NAMALWA (cell line): ENCODE measurements around the gene DNAJC17.

Experiments
- DNase-seq: peaks from one replicate; pipeline ENCODE4 v3.0.0-alpha.2; 2015; ENCODE audit warnings: low spot score

Gene DNAJC17

DNA sequence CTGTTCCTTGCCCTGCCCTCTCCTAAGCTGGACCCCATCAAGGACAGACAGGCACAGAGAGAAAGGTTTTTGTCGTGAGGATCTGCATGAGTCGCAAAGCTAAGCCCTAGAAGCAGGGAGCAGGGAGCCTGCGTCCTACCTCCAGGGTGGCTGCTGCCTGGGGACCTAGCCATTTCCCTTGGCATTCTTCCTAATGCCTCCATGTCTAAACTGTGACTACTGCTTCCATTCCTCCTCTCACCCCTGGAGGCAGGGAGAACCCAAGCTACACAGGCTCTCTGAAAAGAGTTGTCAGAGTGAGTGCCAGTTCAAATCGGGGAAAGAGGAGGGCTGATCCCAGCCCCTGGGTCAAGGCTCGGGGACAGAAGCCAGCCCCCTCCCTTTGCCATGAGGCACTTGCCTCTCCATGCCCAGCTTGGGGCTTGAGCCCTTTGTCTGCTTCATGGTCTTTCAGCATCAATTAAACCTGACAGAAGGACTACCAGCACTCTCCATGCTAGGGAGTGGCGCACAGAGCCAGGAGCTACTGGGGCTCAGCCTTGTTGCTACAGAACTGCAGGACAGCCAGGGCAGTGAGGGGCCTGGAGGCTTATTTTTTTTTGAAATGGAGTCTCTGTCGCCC lies 41.0 kb downstream of the DNAJC17 start:
- DNase-seq: no peak

DNA sequence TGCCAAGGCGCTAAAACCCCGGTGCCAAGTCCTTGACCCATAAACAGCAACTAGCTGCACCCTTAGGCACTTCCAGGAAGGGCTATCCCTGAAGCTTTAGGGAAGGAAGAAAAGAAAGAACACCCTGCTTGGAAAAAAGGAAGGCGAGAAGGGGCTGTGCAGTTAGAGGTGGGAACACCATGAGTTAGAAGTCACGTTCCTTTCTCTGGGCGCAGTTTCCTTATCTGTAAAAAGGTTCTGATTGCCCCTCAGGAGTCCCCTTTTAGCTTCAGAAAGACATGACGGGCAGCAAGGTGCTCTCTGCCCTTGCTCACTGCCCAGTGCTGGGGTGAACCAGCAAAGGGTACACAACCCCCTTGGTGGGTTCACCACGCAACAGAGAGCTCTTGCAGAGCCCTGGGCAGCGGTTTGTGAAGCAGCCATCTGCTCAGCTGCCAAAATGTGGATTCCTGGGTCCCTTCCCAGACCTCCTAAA lies 42.6 kb downstream of the DNAJC17 start:
- DNase-seq: peak; percentile 50

DNA sequence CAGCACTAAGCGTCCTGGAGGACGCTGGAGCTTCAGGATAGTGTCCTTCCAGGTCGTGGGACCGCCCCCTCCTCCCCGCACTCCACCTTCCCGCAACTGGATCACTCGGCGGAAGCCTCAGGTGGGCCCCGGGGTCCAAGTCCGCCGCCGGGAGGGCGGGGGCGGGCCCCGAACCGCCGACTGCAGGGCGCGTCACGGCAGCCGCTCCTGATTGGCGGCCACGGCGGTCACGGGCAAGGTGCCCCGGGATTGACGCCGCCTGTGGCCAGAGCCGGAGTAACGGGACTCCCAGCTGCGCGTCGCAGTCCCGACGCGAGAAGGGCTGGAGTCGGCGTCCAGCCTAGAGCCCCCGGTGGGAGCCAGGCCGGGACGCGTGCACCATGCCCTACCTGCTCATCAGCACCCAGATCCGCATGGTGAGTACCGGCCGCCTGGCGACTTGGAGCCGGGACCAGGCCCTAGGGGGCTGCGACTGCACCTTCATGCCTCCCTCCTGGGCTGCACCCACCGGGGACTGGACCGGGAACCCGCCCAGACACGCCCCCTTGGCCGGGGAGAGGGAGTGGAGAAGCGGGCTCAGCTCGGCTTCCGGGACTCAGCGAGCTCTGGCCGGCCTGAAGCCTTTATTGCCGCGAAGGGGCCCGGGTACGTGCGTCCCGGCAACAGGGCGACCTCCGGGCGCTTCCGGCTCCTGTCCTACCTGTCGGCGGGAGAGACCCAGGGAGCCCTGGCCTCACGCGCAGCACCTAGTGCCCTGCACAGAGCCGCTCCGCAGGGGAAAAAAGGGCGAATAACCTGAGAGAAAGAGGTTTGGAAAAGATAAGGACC lies 43.3 kb downstream of the DNAJC17 start, which contains the start of gene GCHFR:
Gene GCHFR (plus strand): TSS at position 268 of the 828 bp plus-strand sequence. CDS start 113 bp downstream, at position 381.
- peak; percentile 77 for DNase-seq

DNA sequence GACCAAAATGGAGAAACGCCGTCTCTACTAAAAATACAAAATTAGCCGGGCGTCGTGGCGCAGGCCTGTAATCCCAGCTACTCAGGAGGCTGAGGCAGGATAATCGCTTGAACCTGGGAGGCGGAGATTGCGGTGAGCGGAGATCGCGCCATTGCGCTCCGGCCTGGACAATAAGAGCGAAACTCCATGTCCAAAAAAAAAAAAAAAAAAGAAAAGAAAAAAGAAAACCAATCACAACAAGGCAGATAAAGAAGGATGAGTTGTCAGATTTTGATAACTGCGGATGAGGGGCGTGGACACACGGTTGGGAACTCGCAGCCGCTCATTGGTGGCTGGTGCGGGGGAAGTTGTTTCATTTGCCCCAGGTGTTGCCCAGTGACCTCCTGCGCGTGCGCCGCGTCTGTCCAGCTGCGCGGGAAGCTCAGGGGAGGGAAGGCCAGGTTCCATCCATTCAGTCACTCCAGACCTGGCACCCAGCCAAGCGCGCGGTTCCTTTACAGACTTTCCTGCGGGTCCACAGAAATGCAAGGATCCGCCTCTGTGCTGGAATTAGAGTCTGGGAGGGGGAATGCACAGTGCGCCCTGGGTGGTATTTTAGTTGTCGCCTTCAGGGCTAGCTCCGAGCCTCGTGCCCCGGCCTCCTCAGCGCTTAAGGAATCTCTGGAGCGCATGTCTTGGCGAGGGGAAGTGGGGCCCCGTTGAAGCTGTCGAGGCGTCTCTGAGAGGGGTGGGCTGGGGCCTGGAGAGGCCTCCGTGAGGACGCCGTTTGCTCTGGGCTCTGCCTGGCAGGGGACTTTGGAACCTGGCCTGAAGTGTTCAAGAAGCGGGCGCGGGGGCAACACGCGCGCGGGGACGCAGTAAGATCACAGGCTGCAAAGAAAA lies 44.1 kb downstream of the DNAJC17 start:
- DNase-seq: no peak

DNA sequence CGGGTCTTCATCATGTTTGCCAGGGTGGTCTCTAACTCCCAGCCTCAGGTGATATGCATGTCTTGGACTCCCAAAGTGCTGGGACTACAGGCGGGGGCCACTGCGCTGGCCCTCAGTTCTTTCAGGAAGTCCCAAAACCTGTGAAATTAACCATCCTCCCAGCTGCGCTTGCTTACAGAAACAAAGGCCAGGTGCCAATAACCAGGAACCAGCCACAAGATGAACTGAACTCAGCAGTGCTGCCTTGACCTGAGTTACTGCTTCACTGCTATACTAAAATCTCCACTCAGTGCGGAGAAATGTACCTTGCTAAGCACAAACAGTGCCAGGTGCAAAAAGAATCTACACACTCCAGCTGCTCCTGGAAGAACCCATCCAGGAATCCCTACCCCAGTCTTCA lies 47.3 kb downstream of the DNAJC17 start:
- DNase-seq: no peak

DNA sequence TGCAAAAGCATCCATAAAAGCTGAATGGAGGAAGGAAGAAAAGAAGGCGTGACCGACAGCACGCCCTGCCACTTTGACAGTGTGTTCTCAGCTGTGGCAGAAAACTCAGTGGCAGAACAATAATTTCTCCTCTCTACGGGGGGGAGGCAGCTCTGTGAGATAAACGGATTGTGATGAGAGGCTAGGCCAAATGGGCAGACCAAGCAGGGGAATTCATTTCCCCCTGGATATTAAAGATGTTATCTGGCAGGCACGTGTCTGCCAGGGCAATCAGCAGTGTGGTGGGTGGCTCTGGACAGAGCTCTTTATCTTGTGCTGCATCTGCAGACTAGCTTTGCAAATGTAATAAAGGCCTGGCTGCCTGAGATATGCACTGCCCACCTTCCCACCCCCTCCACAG lies 50.3 kb downstream of the DNAJC17 start:
- DNase-seq: no peak

DNA sequence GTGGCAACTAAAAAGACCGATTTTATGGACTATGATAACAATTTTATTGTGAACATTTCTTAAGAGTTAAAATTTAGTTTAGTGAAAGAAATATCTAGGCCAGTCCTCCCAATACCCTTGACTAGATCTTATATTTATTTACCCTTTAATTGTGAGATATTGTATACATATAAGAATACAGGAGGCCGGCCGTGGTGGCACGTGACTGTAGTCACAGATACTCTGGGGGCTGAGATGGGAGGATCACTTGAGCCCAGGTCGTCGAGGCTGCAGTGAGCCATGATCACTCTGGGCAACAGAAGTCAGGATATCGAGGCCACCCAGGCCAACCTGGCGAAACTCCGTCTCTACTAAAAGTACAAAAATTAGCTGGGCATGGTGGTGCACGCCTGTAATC lies 51.5 kb downstream of the DNAJC17 start:
- DNase-seq: peak; percentile 37

DNA sequence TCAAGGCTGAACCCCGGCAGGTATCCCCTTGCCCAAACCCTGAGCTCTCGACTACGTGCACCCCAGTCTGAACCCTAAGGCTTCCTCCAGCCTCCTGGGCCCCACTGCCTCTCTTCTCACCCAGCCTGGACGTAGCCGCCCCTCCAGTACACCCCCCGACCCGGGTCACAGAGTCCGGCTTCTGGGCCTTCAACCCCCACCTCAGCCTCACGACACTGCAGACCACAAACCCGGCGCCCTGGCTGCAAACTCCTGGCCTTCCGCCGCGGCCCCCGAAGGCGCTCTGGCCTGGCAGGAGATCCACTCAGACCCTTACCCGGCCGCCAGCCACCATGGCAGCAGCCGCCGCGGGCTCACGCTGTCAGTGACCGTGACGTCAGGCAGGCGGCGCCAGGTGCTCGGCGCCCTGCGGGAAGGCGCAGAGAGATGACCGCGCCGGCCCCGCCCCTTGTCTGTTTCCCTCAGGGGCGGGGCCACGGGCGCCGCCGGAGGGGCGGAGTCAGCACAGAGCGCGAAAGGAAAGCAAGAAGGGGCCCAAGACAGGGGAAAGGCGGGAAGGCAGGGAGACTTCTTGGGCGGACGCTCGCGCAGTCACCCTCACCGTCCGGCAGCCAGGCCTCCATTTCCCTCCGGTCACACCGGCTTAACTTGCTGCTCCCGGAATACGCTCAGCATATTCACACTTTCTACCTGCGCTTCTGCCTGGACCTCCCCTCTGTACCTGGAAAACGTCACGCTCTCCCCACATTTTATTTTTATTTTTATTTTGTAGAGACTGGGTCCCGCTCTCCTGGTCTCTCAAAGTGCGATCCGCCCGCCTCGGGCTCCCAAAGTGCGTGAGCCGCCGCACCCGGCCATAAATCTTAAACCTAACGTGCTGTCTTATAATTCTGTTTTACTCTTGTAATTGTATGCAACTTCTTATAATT lies 52.1 kb downstream of the DNAJC17 start, which contains the start of gene RMDN3:
Gene RMDN3 (minus strand): TSS at position 372 of the 929 bp plus-strand sequence. CDS start 471 bp downstream, outside the sequence.
- DNase-seq: peak; percentile 97

DNA sequence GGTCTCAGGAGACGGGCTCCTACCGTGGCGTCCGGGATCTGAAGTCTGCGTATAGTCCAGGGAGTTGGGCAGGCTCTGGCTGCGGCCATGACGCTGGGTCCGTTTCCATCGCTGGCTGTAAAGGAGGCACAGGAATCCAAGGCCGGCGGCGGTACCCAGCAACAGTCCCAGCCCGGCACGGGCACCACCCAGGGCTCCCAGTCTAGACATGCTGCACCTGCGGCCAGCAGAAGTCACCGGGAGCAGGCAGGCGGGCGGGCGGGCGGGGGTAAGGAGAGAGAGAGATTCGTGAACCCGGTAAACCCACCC lies 52.7 kb downstream of the DNAJC17 start:
- DNase-seq: no peak

DNA sequence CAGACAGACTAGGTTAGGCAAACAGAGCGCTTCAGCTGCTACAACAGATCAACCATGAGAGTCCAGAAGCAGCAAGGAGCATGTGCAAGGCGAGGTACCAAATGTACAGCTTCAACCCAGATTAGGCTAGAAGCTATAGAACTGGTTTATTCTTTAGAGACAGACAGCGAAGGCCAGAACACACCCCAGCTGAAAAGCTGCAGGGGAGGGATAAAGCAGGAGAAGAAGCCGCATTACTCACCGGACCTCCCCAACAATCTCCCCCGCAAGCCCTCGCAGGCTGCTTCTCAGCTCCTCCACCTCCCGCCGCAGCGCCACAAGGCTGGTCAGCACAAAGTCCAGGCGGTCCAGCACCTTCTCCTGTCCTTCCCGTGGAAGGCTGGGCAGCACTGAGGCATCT lies 55.5 kb downstream of the DNAJC17 start:
- no peak for DNase-seq

DNA sequence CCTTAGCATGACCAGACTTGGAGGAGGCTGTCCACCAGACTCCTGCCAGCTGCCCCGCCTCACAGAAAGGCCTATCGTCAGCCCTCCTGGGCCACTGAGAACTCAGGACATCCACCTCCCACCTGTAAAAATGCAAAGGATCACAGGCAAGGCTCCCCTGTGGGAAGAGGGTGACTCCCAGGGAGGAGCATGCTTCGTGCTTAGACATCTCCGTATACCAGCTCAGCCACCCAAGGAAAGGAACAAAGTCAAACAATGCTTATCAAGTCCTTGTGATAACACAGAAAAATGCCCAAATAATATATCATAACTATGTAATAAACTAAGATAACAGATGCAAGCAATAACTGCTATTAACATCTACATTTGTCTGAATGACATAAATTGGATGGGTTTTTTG lies 56.4 kb downstream of the DNAJC17 start:
- DNase-seq: no peak

DNA sequence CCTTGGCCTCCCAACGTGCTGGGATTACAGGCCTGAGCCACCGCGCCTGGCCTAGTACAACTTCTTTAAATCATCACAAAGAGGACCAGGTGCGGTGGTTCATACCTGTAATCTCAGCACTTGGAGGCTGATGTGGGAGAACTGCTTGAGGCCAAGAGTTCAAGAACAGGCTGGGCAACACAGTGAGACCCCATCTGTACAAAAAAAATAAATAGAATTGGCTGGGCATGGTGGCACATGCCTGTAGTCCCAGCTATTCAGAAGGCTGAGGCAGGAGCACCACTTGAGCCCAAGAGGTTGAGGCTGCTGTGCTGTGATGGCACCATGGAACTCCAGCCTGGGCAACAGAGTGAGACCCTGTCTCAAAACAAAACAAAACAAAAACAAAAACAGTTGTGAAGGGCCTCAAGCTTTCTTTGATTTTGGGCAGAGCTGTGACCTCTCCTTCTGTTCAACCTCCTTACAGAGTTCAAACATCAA lies 58.1 kb downstream of the DNAJC17 start:
- no peak for DNase-seq

DNA sequence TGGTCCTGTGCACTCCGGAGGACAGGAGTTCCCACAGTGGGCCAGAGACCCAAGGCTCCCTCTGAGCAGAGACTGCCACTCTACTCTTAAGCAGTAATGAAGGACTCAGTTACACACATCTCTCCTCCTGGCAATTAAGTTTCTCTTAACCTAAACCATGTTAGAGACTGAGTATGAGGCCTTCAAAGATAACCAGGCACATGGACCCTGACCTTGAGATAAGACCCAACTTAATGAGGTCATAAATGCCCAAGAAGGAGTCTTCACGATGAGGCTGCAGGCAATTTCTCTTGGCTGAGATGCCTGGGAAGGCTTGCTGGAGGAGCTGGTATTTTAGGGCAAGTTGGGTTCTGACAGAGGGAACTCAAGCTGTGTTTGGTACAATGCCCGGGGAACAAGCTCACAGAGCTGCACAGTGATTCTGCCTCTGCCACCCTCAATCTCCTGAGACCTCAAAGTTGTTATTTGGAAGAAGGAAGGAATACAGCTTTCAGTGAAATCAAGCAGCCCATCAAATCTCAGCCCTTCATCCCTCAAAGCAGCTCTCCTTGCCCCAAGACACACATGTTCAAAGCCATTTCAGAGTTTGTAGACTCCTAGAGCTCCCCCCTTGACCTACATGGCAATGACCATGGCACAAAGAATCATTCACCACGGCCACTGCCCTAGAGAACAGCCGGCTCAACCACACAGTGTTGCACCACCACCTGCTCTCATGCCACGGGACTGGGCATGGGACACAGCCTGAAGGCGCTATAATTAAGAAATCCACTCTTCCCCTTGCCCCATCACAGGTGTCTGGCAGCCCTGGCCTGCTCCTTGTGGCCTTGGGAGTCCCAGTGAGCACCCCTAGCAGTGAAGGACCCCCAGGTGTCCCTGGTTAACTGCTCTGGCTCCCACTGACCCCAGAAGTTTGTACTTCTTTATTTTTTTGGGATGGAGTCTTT lies 59.3 kb downstream of the DNAJC17 start:
- DNase-seq: no peak

DNA sequence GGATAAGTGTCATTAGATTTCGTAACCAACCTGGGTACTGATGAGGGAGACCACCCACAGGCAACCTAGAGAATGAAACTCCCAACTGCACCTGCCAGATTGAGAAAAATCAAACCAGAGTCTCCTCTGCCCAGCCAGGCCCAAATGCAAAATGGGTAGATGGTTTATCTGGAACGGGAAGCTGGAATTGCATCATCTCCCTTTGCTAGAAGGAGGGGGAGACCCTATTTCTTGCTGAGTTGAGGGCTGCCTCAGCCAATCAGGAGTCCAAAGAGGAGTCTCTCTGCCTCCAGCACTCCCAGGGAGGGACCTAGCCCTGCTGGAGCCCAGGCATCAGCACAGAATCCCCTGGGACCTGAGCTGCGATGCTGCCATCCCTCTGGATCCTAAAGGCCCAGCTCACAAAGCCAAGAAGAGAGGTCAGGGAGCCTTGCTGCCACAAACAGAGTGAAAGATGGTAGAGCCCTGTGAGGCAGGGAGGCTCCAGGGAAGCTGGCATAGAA lies 60.3 kb downstream of the DNAJC17 start:
- DNase-seq: no peak

DNA sequence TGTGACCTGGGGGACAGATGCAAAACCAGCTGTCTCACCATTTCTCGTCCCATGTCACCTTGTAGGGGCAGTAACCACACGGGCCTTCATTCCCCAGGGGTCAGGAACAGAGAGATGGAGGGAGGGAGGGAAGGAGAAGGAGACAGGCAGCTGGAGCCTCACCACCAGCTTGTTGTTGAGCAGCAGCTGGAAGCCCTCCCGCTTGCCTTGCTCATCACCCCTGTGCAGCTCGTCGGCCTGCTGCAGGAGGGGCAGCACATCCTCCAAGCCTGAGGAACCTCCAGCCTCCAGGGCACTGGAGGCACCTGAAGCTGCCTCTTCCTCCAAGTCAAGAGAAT lies 62.5 kb downstream of the DNAJC17 start:
- no peak for DNase-seq

DNA sequence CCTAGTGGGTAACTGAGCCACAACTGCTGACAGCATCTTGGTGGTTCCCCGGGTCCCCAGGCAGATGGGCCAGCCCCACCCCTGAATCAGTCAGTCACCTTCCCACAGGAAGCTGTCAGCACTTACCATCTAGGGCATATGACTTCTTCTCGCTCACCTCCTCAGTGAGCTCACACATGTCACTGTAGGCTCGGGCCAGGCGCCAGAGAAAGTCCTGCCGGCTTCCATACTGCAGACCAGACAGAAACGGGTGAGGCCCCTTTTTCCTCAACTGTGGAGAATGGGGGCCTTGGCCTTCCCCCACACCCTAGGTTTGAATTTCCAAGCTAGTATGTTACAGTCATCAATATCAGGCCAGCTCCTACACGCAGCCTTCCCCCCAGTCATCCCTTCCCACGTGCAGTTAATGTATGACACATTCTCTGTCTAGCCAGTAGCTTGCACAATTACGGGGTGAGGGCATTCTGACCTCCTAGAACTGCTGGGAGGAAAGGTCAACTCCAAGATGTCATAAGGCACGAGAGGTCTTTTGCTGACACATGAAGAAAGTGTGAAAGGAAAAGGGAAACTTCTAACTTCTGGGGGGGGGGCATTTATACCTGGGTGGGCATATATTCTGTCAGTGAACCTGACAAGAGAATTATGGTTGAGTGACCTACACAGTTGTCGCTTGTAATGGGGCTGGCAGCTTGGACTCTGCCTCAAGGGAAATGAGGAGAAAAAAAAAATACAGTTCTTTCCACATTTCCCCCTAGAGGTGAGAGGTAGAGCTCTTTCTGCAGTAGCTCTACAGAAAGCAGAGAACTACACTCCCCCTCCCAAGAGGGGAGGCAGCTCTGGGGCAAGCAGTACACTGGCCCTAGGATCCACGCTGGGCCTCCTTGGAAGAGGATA lies 63.1 kb downstream of the DNAJC17 start:
- DNase-seq: no peak

DNA sequence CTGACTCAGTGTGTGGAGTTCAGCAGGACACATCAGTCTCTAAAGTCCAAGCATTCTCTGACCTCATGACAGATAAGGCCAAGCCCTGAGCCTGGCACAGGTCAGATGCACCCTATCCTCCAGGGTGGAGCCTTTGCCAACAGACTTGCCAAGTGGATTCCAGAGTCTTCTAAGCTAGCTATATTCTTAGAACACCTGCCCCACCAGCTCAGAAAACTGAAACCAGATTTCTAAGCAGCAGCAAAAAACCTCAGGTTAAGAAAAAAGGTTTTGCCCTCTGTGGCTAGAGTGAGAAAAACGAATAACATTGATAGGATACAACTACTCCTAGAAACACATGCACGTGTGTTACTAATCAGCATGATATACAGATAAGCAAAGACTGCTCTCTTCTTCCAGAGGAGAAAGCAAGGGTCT lies 63.8 kb downstream of the DNAJC17 start:
- DNase-seq: no peak

DNA sequence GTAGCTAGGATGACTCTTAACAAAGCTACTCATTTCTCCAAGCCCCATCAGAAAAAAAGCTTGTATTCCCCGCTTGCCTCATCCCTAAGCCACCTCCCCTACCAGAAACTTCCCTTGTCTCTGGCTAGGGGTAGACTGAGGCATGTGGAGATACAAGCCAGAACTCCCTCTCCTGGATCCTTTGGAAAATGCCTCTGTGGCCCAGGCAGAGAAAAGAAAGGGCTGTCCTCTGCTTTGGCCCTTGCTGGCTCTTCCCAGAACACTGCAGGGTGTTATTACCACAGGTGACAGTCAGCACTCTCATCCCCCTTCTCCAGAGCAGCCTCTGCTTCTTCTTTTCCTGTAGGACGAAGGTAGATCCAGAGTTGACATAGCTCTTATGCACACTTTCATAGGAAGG lies 67.4 kb downstream of the DNAJC17 start:
- no peak for DNase-seq

DNA sequence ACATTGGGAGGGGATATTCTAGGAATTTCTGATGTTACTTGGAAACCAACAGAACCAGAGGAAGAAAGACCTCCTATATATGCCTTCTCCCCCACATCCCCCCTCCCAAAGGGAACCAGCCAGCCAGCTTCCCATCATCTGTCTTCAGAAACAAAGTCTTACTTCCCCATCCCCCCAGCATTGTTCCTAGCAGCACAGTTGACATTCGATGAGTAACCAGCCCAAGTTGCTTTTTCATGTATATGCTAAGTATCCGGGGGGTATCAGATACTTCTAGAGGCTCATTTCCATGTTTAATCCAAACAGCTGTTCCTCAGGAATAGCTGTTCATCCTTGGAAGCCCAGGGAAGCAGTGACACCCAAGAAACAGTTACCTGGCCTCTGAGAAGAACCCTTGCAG lies 68.2 kb downstream of the DNAJC17 start:
- no peak for DNase-seq
